Skeletal muscle satellite cell (primary cell): ENCODE measurements around the gene TTC28.

Experiments used
- H3K27me3 ChIP-seq: 2 replicates; pipeline ENCODE4 v1.7.0; 2013; ENCODE audit warnings: low read length; ENCODE audit not compliant: control insufficient read depth, insufficient read depth
- H3K36me3 ChIP-seq: 2 replicates; pipeline ENCODE4 v1.7.0; 2013; ENCODE audit warnings: mild to moderate bottlenecking, control low read depth, low read length; ENCODE audit not compliant: insufficient read depth
- H3K4me1 ChIP-seq: 2 replicates; pipeline ENCODE4 v1.7.0; 2013; ENCODE audit warnings: low read length; ENCODE audit not compliant: control insufficient read depth, insufficient read depth
- H3K4me2 ChIP-seq: 2 replicates; pipeline ENCODE4 v1.7.0; 2013; ENCODE audit warnings: mild to moderate bottlenecking, low read length
- H3K4me3 ChIP-seq: 2 replicates; pipeline ENCODE4 v1.7.0; 2013; ENCODE audit warnings: low read length
- H3K9ac ChIP-seq: 2 replicates; pipeline ENCODE4 v1.7.0; 2013; ENCODE audit warnings: mild to moderate bottlenecking, low read depth, low read length, moderate library complexity
- H3K9me3 ChIP-seq: replicated peaks from 2 replicates; pipeline ENCODE4 v1.7.0; 2013; ENCODE audit warnings: mild to moderate bottlenecking, control low read depth, low read length

TTC28 gene

GRCh38 chr22:27986937-27987336 is 692.7 kb downstream of the TTC28 start:
- no peak overlapping the region for H3K9ac ChIP-seq
- H3K4me1 ChIP-seq = peaks cover 21% of the 10 kb centered on the region
- no peak overlapping the region for H3K4me2 ChIP-seq
- no peaks in the 10 kb centered on the region for H3K27me3 ChIP-seq
- no peaks in the 10 kb centered on the region for H3K9me3 ChIP-seq
- H3K4me3 ChIP-seq = no peak overlapping the region
- no peaks in the 10 kb centered on the region for H3K36me3 ChIP-seq

- Histone ChIP-seq H3K4me1 (peaks cover 21% of the 10 kb centered on the region), H3K36me3 (no peaks in the 10 kb centered on the region), H3K9ac (no peak overlapping the region), H3K9me3 (no peaks in the 10 kb centered on the region), H3K4me2 (no peak overlapping the region), H3K27me3 (no peaks in the 10 kb centered on the region), H3K4me3 (no peak overlapping the region)
Observed at GRCh38 chr22:27986459-27986858, 693.2 kb downstream of the TTC28 start.

GRCh38 chr22:27985323-27986275 is 694.0 kb downstream of the TTC28 start:
- no peak overlapping the region for H3K4me2 ChIP-seq
- no peaks in the 10 kb centered on the region for H3K36me3 ChIP-seq
- H3K9me3 ChIP-seq = no peaks in the 10 kb centered on the region
- peaks cover 18% of the 10 kb centered on the region for H3K4me1 ChIP-seq
- no peaks in the 10 kb centered on the region for H3K27me3 ChIP-seq
- no peak overlapping the region for H3K9ac ChIP-seq
- no peak overlapping the region for H3K4me3 ChIP-seq

- no peak overlapping the region for H3K4me3 ChIP-seq
- no peaks in the 10 kb centered on the region for H3K9me3 ChIP-seq
- no peaks in the 10 kb centered on the region for H3K36me3 ChIP-seq
- no peak overlapping the region for H3K4me2 ChIP-seq
- no peaks in the 10 kb centered on the region for H3K27me3 ChIP-seq
- no peak overlapping the region for H3K9ac ChIP-seq
- H3K4me1 ChIP-seq = peaks cover 18% of the 10 kb centered on the region
Observed at GRCh38 chr22:27984723-27985122, 694.9 kb downstream of the TTC28 start.

GRCh38 chr22:27984001-27984695 is 695.5 kb downstream of the TTC28 start:
- no peaks in the 10 kb centered on the region for H3K36me3 ChIP-seq
- H3K4me1 ChIP-seq = peaks cover 18% of the 10 kb centered on the region
- no peak overlapping the region for H3K4me3 ChIP-seq
- no peak overlapping the region for H3K4me2 ChIP-seq
- H3K27me3 ChIP-seq = no peaks in the 10 kb centered on the region
- H3K9ac ChIP-seq = no peak overlapping the region
- H3K9me3 ChIP-seq = no peaks in the 10 kb centered on the region

GRCh38 chr22:27983361-27983791 is 696.3 kb downstream of the TTC28 start:
- H3K4me2 ChIP-seq = no peak overlapping the region
- peaks cover 18% of the 10 kb centered on the region for H3K4me1 ChIP-seq
- H3K9me3 ChIP-seq = no peaks in the 10 kb centered on the region
- no peak overlapping the region for H3K4me3 ChIP-seq
- no peaks in the 10 kb centered on the region for H3K27me3 ChIP-seq
- H3K9ac ChIP-seq = no peak overlapping the region
- H3K36me3 ChIP-seq = no peaks in the 10 kb centered on the region

- no peak overlapping the region for H3K4me2 ChIP-seq
- no peak overlapping the region for H3K4me3 ChIP-seq
- H3K9ac ChIP-seq = no peak overlapping the region
- no peaks in the 10 kb centered on the region for H3K9me3 ChIP-seq
- no peaks in the 10 kb centered on the region for H3K27me3 ChIP-seq
- H3K36me3 ChIP-seq = no peaks in the 10 kb centered on the region
- peaks cover 13% of the 10 kb centered on the region for H3K4me1 ChIP-seq
Observed at GRCh38 chr22:27982630-27983180, 696.9 kb downstream of the TTC28 start.

- Histone ChIP-seq H3K27me3 (no peaks in the 10 kb centered on the region), H3K4me3 (no peak overlapping the region), H3K36me3 (no peaks in the 10 kb centered on the region), H3K4me2 (no peak overlapping the region), H3K4me1 (peaks cover 7% of the 10 kb centered on the region), H3K9ac (no peak overlapping the region), H3K9me3 (no peaks in the 10 kb centered on the region)
Observed at GRCh38 chr22:27982106-27982505, 697.5 kb downstream of the TTC28 start.

- Histone ChIP-seq H3K4me1 (no peaks in the 10 kb centered on the region), H3K27me3 (no peaks in the 10 kb centered on the region), H3K36me3 (no peaks in the 10 kb centered on the region), H3K4me2 (no peak overlapping the region), H3K4me3 (no peak overlapping the region), H3K9ac (no peak overlapping the region), H3K9me3 (no peaks in the 10 kb centered on the region)
Observed at GRCh38 chr22:27980424-27981148, 699.1 kb downstream of the TTC28 start.

GRCh38 chr22:27978802-27979201 is 700.8 kb downstream of the TTC28 start:
- Histone ChIP-seq H3K9me3 (no peaks in the 10 kb centered on the region), H3K4me3 (no peak overlapping the region), H3K9ac (no peak overlapping the region), H3K4me2 (no peak overlapping the region), H3K4me1 (no peaks in the 10 kb centered on the region), H3K36me3 (no peaks in the 10 kb centered on the region), H3K27me3 (no peaks in the 10 kb centered on the region)

- Histone ChIP-seq H3K36me3 (no peaks in the 10 kb centered on the region), H3K27me3 (no peaks in the 10 kb centered on the region), H3K4me3 (no peak overlapping the region)
Observed at GRCh38 chr22:27978317-27978716, 701.3 kb downstream of the TTC28 start.

More at GRCh38 chr22:27978317-27978716, 701.3 kb downstream of the TTC28 start:
- Histone ChIP-seq H3K4me2 (no peak overlapping the region), H3K9me3 (no peaks in the 10 kb centered on the region), H3K4me1 (peaks cover 2% of the 10 kb centered on the region), H3K9ac (no peak overlapping the region)
